DND-41 (cell line): ENCODE measurements around the gene BLM.

Experiments
- EZH2 ChIP-seq: IDR thresholded peaks from 3 replicates; pipeline ENCODE4 v1.6.1; 2012; ENCODE audit warnings: borderline replicate concordance, low read depth, mild to moderate bottlenecking, moderate library complexity, low read length, inconsistent platforms; ENCODE audit not compliant: severe bottlenecking
- TF ChIP-seq, protein P1 (sequence below): IDR thresholded peaks from 2 replicates; pipeline ENCODE4 v1.5.1; 2012; ENCODE audit warnings: borderline replicate concordance, low read length, moderate library complexity, mild to moderate bottlenecking; ENCODE audit not compliant: poor library complexity, severe bottlenecking; ENCODE audit errors: extremely low read depth

DNA sequence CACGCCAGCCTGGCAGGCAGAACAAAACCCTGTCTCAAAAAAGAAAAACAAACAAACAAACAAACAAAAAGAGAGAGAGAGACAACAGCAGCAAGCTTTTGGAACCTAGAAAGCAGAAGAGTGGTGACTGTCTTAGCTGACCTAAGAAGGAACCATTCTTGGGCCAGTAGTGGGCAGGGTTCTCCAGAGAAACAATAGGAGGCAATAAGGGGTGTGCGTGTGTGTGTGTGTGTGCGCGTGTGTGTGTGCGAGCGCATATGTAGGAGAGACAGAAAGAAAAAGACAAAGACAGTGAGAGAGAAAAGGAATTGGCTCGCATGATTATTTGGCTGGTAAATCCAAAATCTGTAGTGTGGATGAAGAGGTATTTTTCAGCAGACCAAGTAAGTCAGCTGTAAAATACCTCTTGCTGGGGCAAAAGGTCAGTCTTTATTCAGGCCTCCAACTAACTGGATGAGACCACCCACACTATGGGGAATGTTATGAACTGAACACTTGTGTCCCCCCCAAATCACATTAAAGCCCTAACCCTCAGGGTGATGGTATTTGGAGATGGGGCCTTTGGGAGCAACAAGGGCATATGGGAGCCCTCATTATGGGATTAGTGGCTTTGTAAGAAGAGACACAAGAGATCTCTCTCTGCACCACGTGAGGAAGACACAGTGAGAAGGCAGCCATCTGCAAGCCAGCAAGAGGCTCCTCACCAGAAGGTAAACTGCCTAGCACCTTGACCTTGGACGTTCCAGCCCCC lies 15.1 kb upstream of the BLM start:
- TF ChIP-seq, protein P1, sequence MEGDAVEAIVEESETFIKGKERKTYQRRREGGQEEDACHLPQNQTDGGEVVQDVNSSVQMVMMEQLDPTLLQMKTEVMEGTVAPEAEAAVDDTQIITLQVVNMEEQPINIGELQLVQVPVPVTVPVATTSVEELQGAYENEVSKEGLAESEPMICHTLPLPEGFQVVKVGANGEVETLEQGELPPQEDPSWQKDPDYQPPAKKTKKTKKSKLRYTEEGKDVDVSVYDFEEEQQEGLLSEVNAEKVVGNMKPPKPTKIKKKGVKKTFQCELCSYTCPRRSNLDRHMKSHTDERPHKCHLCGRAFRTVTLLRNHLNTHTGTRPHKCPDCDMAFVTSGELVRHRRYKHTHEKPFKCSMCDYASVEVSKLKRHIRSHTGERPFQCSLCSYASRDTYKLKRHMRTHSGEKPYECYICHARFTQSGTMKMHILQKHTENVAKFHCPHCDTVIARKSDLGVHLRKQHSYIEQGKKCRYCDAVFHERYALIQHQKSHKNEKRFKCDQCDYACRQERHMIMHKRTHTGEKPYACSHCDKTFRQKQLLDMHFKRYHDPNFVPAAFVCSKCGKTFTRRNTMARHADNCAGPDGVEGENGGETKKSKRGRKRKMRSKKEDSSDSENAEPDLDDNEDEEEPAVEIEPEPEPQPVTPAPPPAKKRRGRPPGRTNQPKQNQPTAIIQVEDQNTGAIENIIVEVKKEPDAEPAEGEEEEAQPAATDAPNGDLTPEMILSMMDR: no peak
- TF ChIP-seq EZH2: no peak
